H1 (cell line): ENCODE results near the gene SCIMP.

Experiments used
- ATF2 ChIP-seq: IDR thresholded peaks from 2 replicates; pipeline ENCODE4 v1.6.1; 2012; ENCODE audit warnings: low read length, inconsistent platforms
- CREB1 ChIP-seq: IDR thresholded peaks from 2 replicates; pipeline ENCODE4 v1.6.1; 2012; ENCODE audit warnings: inconsistent platforms
- CTCF ChIP-seq, 3 experiments: IDR thresholded peaks; 1 replicate in 2 of 3; 2 replicates in 1 of 3; pipeline versions ENCODE4 v1.5.1 to v1.6.1; 2011; ENCODE audit warnings: low read length in 3 of 3, mild to moderate bottlenecking in 3 of 3, inconsistent platforms in 2 of 3, low read depth in 1 of 3, moderate library complexity in 1 of 3; ENCODE audit not compliant: insufficient read depth in 1 of 3; ENCODE audit errors: control extremely low read depth in 1 of 3
- EZH2 ChIP-seq: fragments of 200-600 bp; sonication (generic); IDR thresholded peaks from 2 replicates; pipeline ENCODE4 v1.7.1; 2012; ENCODE audit warnings: low read depth, mild to moderate bottlenecking, moderate library complexity, low read length, inconsistent platforms; ENCODE audit not compliant: severe bottlenecking
- FOSL1 ChIP-seq: IDR thresholded peaks from 2 replicates; pipeline ENCODE4 v1.6.1; 2011; ENCODE audit warnings: mild to moderate bottlenecking, low read depth, low read length, moderate library complexity; ENCODE audit not compliant: insufficient read depth
- GTF2F1 ChIP-seq: IDR thresholded peaks from 2 replicates; pipeline ENCODE4 v1.6.1; 2012; ENCODE audit warnings: low read depth, low read length, improper control_type of control experiment, borderline replicate concordance
- KDM5A ChIP-seq: fragments of 200-600 bp; IDR thresholded peaks from 2 replicates; pipeline ENCODE4 v1.7.1; 2012; ENCODE audit warnings: mild to moderate bottlenecking, low read length, inconsistent platforms, mixed read lengths
- POLR2A ChIP-seq, 2 experiments: IDR thresholded peaks; 1 replicate in 1 of 2; 2 replicates in 1 of 2; pipeline ENCODE4 v1.6.1; 2011; ENCODE audit warnings: low read depth in 2 of 2, low read length in 2 of 2, mild to moderate bottlenecking in 2 of 2; ENCODE audit errors: control extremely low read depth in 1 of 2
- POLR2AphosphoS5 ChIP-seq: IDR thresholded peaks from 2 replicates; pipeline ENCODE4 v1.6.1; 2011; ENCODE audit warnings: low read depth, low read length
- RAD21 ChIP-seq, 2 experiments: IDR thresholded peaks in 1 of 2; conservative IDR thresholded peaks in 1 of 2; 2 replicates each; pipeline ENCODE4 v1.6.1; 2011; ENCODE audit warnings: low read depth in 2 of 2, low read length in 2 of 2, improper control_type of control experiment in 1 of 2, inconsistent platforms in 1 of 2, mild to moderate bottlenecking in 1 of 2, moderate library complexity in 1 of 2
- RNF2 ChIP-seq: fragments of 200-900, 300-1000 bp; sonication (generic); IDR thresholded peaks from 2 replicates; pipeline ENCODE4 v1.7.1; 2016; ENCODE audit warnings: borderline replicate concordance, low read depth, mild to moderate bottlenecking, antibody characterized with exemption, low read length; ENCODE audit not compliant: poor library complexity, severe bottlenecking; ENCODE audit errors: missing control alignments
- TAF7 ChIP-seq: optimal IDR thresholded peaks from 2 replicates; pipeline ENCODE3; 2011; ENCODE audit warnings: low read depth, mild to moderate bottlenecking, inconsistent platforms, low read length, moderate library complexity, borderline replicate concordance

- TF ChIP-seq POLR2A (IDR thresholded peaks at IDR 0.05; ENCODE audit: control extremely low read depth in 1 of 2, low read depth in 2 of 2, low read length in 2 of 2): no peak
- no peak for TF ChIP-seq EZH2
- no peak for TF ChIP-seq TAF7
- TF ChIP-seq CTCF (IDR thresholded peaks at IDR 0.05; ENCODE audit: control extremely low read depth in 1 of 3, insufficient read depth in 1 of 3, low read depth in 1 of 3, low read length in 3 of 3): no peak
- no peak for TF ChIP-seq RNF2
- no peak for TF ChIP-seq KDM5A
- no peak for TF ChIP-seq FOSL1
- TF ChIP-seq ATF2: no peak
- no peak for TF ChIP-seq POLR2AphosphoS5
- no peak for TF ChIP-seq GTF2F1
- no peak for TF ChIP-seq CREB1
- TF ChIP-seq RAD21 (IDR thresholded peaks at IDR 0.05 in 1 of 2, conservative IDR thresholded peaks at IDR 0.05 in 1 of 2; ENCODE audit: low read depth in 2 of 2, low read length in 2 of 2): no peak
Measured at GRCh38 chr17:5236938-5237540, 2.4 kb upstream of the SCIMP start.
